Subcutaneous adipose tissue (tissue), 4 donors: Measurements from ENCODE around the gene RAD18. TPM values are rescaled to one million over a fixed set of nuclear protein-coding genes. Genes with fewer than 3 reads are reported as not detected.

Experiments used
- total RNA-seq, 4 donors: library from RNA; depleted of rRNA; stranded (reverse); fragments of >200 nt; gene quantifications; one replicate each; pipeline ENCODE4 v1.1.0, GENCODE V29; 2016
- TF ChIP-seq, protein P1 (sequence below): fragments of 450-650 bp; IDR thresholded peaks from one replicate; pipeline ENCODE4 v1.5.1; 2016; ENCODE audit warnings: low read depth, mild to moderate bottlenecking, control low read depth, antibody characterized with exemption, moderate library complexity

RAD18 gene
- total RNA-seq, 4 donors from 2014 or later = 5.9 to 12.2 (median 9.9) TPM

DNA sequence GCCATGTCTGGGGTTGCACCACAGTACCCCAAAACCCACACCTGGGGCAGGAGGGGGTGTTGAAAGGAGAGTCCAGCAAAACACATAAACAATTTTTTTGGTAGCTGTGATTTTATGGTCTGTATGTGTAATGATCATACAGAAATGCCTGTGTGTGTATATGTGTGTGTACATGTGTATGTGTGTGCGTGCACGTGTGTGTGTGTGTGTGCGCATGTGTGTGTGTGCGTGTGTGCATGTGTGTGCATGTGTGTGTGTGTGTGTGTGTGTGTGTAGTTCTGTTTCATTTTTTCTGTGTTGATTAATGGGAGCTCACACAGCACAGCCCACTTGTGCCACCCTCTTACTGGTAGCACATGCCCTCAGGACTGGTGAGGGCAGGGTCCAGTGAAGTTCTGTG, 97.6 kb downstream of the RAD18 start:
- TF ChIP-seq, protein P1, sequence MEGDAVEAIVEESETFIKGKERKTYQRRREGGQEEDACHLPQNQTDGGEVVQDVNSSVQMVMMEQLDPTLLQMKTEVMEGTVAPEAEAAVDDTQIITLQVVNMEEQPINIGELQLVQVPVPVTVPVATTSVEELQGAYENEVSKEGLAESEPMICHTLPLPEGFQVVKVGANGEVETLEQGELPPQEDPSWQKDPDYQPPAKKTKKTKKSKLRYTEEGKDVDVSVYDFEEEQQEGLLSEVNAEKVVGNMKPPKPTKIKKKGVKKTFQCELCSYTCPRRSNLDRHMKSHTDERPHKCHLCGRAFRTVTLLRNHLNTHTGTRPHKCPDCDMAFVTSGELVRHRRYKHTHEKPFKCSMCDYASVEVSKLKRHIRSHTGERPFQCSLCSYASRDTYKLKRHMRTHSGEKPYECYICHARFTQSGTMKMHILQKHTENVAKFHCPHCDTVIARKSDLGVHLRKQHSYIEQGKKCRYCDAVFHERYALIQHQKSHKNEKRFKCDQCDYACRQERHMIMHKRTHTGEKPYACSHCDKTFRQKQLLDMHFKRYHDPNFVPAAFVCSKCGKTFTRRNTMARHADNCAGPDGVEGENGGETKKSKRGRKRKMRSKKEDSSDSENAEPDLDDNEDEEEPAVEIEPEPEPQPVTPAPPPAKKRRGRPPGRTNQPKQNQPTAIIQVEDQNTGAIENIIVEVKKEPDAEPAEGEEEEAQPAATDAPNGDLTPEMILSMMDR = no peak

DNA sequence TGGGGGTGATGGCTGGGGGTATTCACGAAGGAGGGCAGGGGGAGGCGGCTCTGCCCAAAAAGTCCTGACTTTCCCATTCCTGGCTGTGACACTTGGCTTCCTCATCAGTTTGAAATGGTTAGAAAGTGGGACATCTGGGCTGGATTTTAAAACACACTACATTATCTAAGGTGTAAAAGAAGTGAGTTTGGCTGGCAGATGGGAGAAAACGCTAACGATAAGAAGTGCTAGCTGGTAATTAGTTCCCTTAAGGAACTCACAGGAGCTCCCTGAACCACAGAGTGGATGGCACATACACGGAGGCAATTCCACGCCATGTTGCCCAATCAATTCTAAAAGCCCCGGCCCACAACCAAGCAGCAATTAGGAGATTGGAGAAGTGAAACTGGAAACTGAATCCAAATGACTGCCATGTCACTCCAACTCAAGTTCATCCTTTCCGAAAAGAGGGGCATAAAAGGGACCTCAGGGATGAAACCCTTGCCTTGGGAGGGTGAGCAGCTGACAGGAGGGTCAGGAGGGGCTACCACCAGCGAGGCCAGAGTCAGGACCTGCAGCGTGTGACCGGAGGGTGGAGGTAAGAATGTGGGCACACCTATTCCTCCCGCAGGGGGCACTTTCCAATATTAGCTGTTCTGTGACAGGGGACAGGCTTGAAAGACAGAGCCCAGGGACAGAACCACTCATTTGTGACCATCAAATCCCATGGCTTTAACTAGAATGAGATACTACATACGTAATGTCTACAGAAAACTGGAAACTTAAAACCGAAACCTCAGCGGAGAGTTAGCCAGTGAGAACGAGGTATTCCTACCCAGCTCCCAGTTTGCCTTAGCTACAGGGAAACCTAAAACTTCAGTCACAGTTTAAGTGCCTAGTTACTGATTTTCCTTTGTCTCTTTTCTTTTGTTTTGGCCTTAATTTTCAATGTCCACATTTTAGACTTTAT, 98.6 kb downstream of the RAD18 start:
- TF ChIP-seq, protein P1 = no peak

GRCh38 chr3:8863891-8864290, 99.4 kb downstream of the RAD18 start:
- TF ChIP-seq, protein P1 = no peak

GRCh38 chr3:8857720-8858367, 105.4 kb downstream of the RAD18 start:
- TF ChIP-seq, protein P1 = no peak

DNA sequence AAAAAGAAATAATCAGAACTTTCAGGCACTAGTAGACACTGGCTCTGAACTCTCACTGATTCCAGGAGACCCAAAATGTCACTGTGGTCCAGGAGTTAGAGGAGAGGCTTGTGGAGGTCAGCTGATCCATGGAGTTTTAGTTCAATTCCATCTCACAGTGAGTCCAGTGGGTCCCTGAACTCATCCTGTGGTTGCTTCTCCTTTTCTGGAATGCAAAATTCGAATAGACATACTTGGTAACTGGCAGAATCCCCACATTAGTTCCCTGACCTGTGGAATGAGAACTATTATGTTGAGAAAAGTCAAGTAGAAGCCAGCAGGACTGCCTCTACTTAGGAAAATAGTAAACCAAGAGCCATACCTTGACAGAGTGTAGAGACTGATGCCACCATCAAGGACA, 106.6 kb downstream of the RAD18 start:
- TF ChIP-seq, protein P1 = no peak

- TF ChIP-seq, protein P1 = no peak
Observed at GRCh38 chr3:8856071-8856470, 107.2 kb downstream of the RAD18 start.

DNA sequence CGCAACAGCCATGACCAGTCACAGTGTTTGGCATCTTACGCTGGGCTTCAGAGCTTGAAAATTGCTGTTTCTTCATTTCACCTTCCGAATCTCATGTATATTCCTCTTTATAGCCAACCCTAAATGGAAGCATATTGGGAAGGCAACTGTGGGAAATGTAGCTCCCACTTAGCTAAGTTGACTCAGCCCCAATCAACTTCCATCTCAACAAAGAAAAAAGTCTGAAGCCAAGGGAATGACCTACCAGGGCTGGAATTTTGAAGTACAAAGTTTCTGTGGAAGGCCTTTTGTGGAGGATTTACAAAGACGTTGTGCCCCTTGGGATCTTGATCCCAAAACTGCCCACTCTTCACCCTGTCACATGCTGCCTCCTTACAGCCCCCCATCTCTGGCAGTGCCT, 108.6 kb downstream of the RAD18 start:
- TF ChIP-seq, protein P1 = no peak
